PC-3 (cell line): ENCODE measurements around the gene BCAR3. TPM values are rescaled to one million over a fixed set of nuclear protein-coding genes. Genes with fewer than 3 reads are reported as not detected.
A peak's percentile ranks its signal among the peaks of the same experiment; 100 is the strongest.

Experiments used
- ATAC-seq: fragments of 200-7000 bp; cut with Tn5 transposase; 2 replicates; pipeline ENCODE4 v1.9.1; 2020; ENCODE audit warnings: mild to moderate bottlenecking, moderate library complexity
- BruUV-seq: library from RNA; stranded (reverse); fragments of 400-500 nt; replicated peaks from 2 replicates; lab custom pipeline; 2021; lab: Mats Ljungman, UMichigan
- CTCF ChIA-PET: fragments of 300-600 bp; sonication (Branson Sonifier 250); formaldehyde crosslinking; loops from one replicate; lab custom pipeline; 2022; ENCODE audit warnings: antibody characterized with exemption; lab: Charles Lee
- POLR2A ChIA-PET: fragments of 300-600 bp; sonication (Branson Sonifier 250); formaldehyde crosslinking; loops from one replicate; lab custom pipeline; 2022; ENCODE audit warnings: antibody characterized with exemption; ENCODE audit not compliant: unreplicated experiment; lab: Charles Lee
- DNase-seq: peaks from one replicate; pipeline ENCODE4 v3.0.0-alpha.2; 2015
- H2AFZ ChIP-seq: fragments of 300-600 bp; sonication (generic); 2 replicates; pipeline ENCODE4 v1.6.0; 2016; ENCODE audit warnings: antibody characterized with exemption, low read length
- H3F3A ChIP-seq: fragments of 300-600 bp; sonication (generic); one replicate; pipeline ENCODE4 v1.6.0; 2017; ENCODE audit warnings: antibody characterized with exemption, low read length, control low read depth, mild to moderate bottlenecking; ENCODE audit not compliant: unreplicated experiment
- H3K27ac ChIP-seq: fragments of 300-600 bp; sonication (generic); 2 replicates; pipeline ENCODE4 v1.5.1; 2016; ENCODE audit warnings: mild to moderate bottlenecking, low read length
- H3K27me3 ChIP-seq: fragments of 300-600 bp; sonication (generic); 2 replicates; pipeline ENCODE4 v1.6.1; 2016; ENCODE audit warnings: low read length, mixed read lengths
- H3K36me3 ChIP-seq: fragments of 300-600 bp; sonication (generic); 2 replicates; pipeline ENCODE4 v1.6.1; 2016; ENCODE audit warnings: low read depth, mixed run types, low read length, mixed read lengths
- H3K4me1 ChIP-seq: fragments of 300-600 bp; sonication (generic); 2 replicates; pipeline ENCODE4 v1.5.1; 2016; ENCODE audit warnings: low read length; ENCODE audit not compliant: insufficient read depth
- H3K4me2 ChIP-seq: fragments of 300-600 bp; sonication (generic); 2 replicates; pipeline ENCODE4 v1.6.0; 2016; ENCODE audit warnings: low read length
- H3K4me3 ChIP-seq: fragments of 300-600 bp; sonication (generic); 2 replicates; pipeline ENCODE4 v1.5.1; 2016; ENCODE audit warnings: mild to moderate bottlenecking, low read length, mixed read lengths
- H3K79me2 ChIP-seq: fragments of 300-600 bp; sonication (generic); 2 replicates; pipeline ENCODE4 v1.6.1; 2017; ENCODE audit warnings: low read length, mixed read lengths
- H3K9ac ChIP-seq: fragments of 300-600 bp; sonication (generic); 2 replicates; pipeline ENCODE4 v1.6.0; 2016; ENCODE audit warnings: mild to moderate bottlenecking, low read length
- H3K9me2 ChIP-seq: fragments of 300-600 bp; sonication (generic); replicated peaks from 2 replicates; pipeline ENCODE4 v1.6.1; 2016; ENCODE audit warnings: mixed run types, low read length, mixed read lengths
- H3K9me3 ChIP-seq: fragments of 300-600 bp; sonication (generic); 2 replicates; pipeline ENCODE4 v1.6.1; 2016; ENCODE audit warnings: low read length, mixed read lengths
- H4K20me1 ChIP-seq: fragments of 300-600 bp; sonication (generic); 2 replicates; pipeline ENCODE4 v1.6.1; 2016; ENCODE audit warnings: low read length, mixed read lengths
- CTCF ChIP-seq: fragments of 300-600 bp; sonication (generic); conservative IDR thresholded peaks from 2 replicates; pipeline ENCODE4 v1.5.1; 2017; ENCODE audit warnings: antibody characterized with exemption, low read depth, mild to moderate bottlenecking, low read length
- EZH2 ChIP-seq: fragments of 300-600 bp; sonication (generic); IDR thresholded peaks from one replicate; pipeline ENCODE4 v1.6.1; 2017; ENCODE audit warnings: antibody characterized with exemption, mild to moderate bottlenecking, low read length; ENCODE audit not compliant: unreplicated experiment
- EZH2phosphoT487 ChIP-seq: fragments of 300-600 bp; sonication (generic); IDR thresholded peaks from 2 replicates; pipeline ENCODE4 v1.6.1; 2018; ENCODE audit warnings: mild to moderate bottlenecking, antibody characterized with exemption, low read length, borderline replicate concordance
- intact Hi-C: fragments of 100-400 bp; cut with micrococcal nuclease; formaldehyde crosslinking; loops from 2 replicates; pipeline ENCODE4 v1.9.0; 2023
- total RNA-seq: library from RNA; depleted of rRNA; stranded (reverse); fragments of >200 nt; gene quantifications from 2 replicates; pipeline ENCODE4 v1.2.3, GENCODE V29; 2014

BCAR3 gene
- total RNA-seq, 1 experiment from 2014 or later, result 171 TPM

GRCh38 chr1:93596329-93597089, 85.1 kb downstream of the BCAR3 start:
- H3K27ac ChIP-seq, result no peak overlapping the region
- H3K4me1 ChIP-seq, result peaks cover 15% of the 10 kb centered on the region
- no peak overlapping the region for H3K9ac ChIP-seq
- H4K20me1 ChIP-seq, result peaks cover 91% of the 10 kb centered on the region
- TF ChIP-seq EZH2phosphoT487, result no peak
- TF ChIP-seq EZH2, result no peak
- no peak for TF ChIP-seq CTCF
- H2AFZ ChIP-seq, result no peak overlapping the region
- ATAC-seq, result no peak
- no peaks in the 10 kb centered on the region for H3K9me2 ChIP-seq
- no peaks in the 10 kb centered on the region for H3K27me3 ChIP-seq
- POLR2A ChIA-PET, result no interaction called here
- BruUV-seq, result no TSS peak
- DNase-seq, result no peak
- H3F3A ChIP-seq, result no peaks in the 10 kb centered on the region
- no peak overlapping the region for H3K4me3 ChIP-seq
- CTCF ChIA-PET, result no interaction called here
- H3K79me2 ChIP-seq, result peaks cover 100% of the 10 kb centered on the region
- H3K4me2 ChIP-seq, result no peak overlapping the region
- no peaks in the 10 kb centered on the region for H3K9me3 ChIP-seq
- intact Hi-C loops, result no loop called here
- peaks cover 76% of the 10 kb centered on the region for H3K36me3 ChIP-seq

GRCh38 chr1:93595743-93596142, 85.9 kb downstream of the BCAR3 start:
- POLR2A ChIA-PET, result no interaction called here
- DNase-seq (no peak), ATAC-seq (no peak)
- Histone ChIP-seq H3F3A (peaks cover 2% of the 10 kb centered on the region), H3K27me3 (no peaks in the 10 kb centered on the region), H3K9ac (no peak overlapping the region), H3K27ac (peak overlapping the region; percentile 37), H3K4me1 (peaks cover 16% of the 10 kb centered on the region), H3K4me3 (no peak overlapping the region), H3K4me2 (no peak overlapping the region), H3K9me2 (no peaks in the 10 kb centered on the region), H4K20me1 (peaks cover 84% of the 10 kb centered on the region), H3K9me3 (no peaks in the 10 kb centered on the region), H3K36me3 (peaks cover 72% of the 10 kb centered on the region), H3K79me2 (peaks cover 97% of the 10 kb centered on the region), H2AFZ (no peak overlapping the region)
- intact Hi-C loops, result no loop called here
- CTCF ChIA-PET, result no interaction called here
- TF ChIP-seq EZH2 (no peak), EZH2phosphoT487 (no peak), CTCF (no peak)
- BruUV-seq, result no TSS peak

- Histone ChIP-seq H3K27me3 (no peaks in the 10 kb centered on the region), H3K9me3 (no peaks in the 10 kb centered on the region), H3K4me1 (peaks cover 16% of the 10 kb centered on the region), H3K4me3 (no peak overlapping the region), H3K79me2 (peaks cover 97% of the 10 kb centered on the region), H3K4me2 (no peak overlapping the region), H3F3A (peaks cover 5% of the 10 kb centered on the region), H2AFZ (no peak overlapping the region), H3K9me2 (no peaks in the 10 kb centered on the region), H3K27ac (peak overlapping the region; percentile 37; the same call in 1 of the 2 replicates), H4K20me1 (peaks cover 84% of the 10 kb centered on the region), H3K9ac (no peak overlapping the region), H3K36me3 (peaks cover 72% of the 10 kb centered on the region)
- BruUV-seq, result no TSS peak
- ChIA-PET POLR2A (no interaction called here), CTCF (no interaction called here)
- intact Hi-C loops, result no loop called here
- no peak for ATAC-seq
- TF ChIP-seq EZH2, result no peak
- no peak for TF ChIP-seq CTCF
- TF ChIP-seq EZH2phosphoT487, result no peak
- no peak for DNase-seq
These were observed 86.4 kb downstream of the BCAR3 start for GRCh38 chr1:93595266-93595665.
